Measurements from ENCODE around the gene DMXL1.
A peak's percentile ranks its signal among the peaks of the same experiment; 100 is the strongest.

DNA sequence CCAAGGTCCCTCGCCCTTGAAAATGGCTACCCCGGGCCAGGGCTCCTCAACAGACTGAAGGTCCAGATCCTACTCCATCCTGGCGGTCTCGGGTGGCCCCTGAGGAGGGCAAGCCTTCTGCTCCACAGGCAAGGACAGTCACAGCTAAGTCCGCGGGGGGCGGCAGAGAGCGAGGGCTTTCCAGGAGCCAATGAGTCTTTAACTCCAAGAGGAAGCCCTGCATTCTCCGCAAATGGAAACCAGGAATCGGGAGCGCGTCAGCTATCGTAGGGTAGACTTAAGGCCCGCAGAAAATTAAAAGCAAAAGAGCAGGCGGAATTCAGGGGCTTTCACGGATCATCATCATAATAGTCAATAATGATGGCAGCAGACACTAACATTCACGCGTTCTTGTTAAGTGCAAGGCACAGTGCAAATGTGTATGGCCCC is 197.1 kb downstream of the DMXL1 start:
- TF ChIP-seq, protein P1, sequence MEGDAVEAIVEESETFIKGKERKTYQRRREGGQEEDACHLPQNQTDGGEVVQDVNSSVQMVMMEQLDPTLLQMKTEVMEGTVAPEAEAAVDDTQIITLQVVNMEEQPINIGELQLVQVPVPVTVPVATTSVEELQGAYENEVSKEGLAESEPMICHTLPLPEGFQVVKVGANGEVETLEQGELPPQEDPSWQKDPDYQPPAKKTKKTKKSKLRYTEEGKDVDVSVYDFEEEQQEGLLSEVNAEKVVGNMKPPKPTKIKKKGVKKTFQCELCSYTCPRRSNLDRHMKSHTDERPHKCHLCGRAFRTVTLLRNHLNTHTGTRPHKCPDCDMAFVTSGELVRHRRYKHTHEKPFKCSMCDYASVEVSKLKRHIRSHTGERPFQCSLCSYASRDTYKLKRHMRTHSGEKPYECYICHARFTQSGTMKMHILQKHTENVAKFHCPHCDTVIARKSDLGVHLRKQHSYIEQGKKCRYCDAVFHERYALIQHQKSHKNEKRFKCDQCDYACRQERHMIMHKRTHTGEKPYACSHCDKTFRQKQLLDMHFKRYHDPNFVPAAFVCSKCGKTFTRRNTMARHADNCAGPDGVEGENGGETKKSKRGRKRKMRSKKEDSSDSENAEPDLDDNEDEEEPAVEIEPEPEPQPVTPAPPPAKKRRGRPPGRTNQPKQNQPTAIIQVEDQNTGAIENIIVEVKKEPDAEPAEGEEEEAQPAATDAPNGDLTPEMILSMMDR (IDR thresholded peaks at IDR 0.05; ENCODE audit: borderline replicate concordance, extremely low read depth, low read length, poor library complexity, severe bottlenecking), result peak; percentile 79
- TF ChIP-seq EZH2 (IDR thresholded peaks at IDR 0.05; ENCODE audit: borderline replicate concordance, low read depth, low read length, severe bottlenecking), result no peak
